Sigmoid colon (tissue), 7 donors: ENCODE data around the gene PILRA. TPM values are rescaled to one million over a fixed set of nuclear protein-coding genes. Genes with fewer than 3 reads are reported as not detected.
"Not testable (repeated sequence)": the region's sequence is repeated elsewhere in the genome, so short reads cannot be mapped to it uniquely, and the experiment has no call there.

Source experiments
- DNase-seq: peaks from one replicate; pipeline ENCODE4 v3.0.0-alpha.2; 2019
- H3K27ac ChIP-seq, 4 donors: fragments of 200-600 bp; sonication (generic); one replicate each; pipeline ENCODE4 v1.5.1; 2016 to 2019; ENCODE audit warnings: mild to moderate bottlenecking in 1 of 4
- H3K27me3 ChIP-seq, 3 donors: fragments of 200-600 bp; sonication (generic); one replicate each; pipeline ENCODE4 v1.5.1; 2019; ENCODE audit warnings: mild to moderate bottlenecking in 1 of 3
- H3K36me3 ChIP-seq, 4 donors: fragments of 200-600 bp; sonication (generic); one replicate each; pipeline ENCODE4 v1.5.1; 2016 to 2019
- H3K4me1 ChIP-seq, 4 donors: fragments of 200-600 bp; sonication (generic); one replicate each; pipeline ENCODE4 v1.5.1; 2017 to 2019
- H3K4me3 ChIP-seq, 4 donors: fragments of 200-600 bp; sonication (generic); one replicate each; pipeline ENCODE4 v1.5.1; 2017 to 2019; ENCODE audit warnings: mild to moderate bottlenecking in 2 of 4, moderate library complexity in 1 of 4
- H3K9me3 ChIP-seq, 4 donors: fragments of 200-600 bp in 3 of 4; sonication (generic) in 3 of 4; one replicate each; pipeline versions ENCODE4 v1.5.1 to v1.6.1; 2013 to 2019
- CTCF ChIP-seq, 4 experiments: fragments of 450-650 bp in 3 of 4; fragments of 200-600 bp in 1 of 4; IDR thresholded peaks; one replicate each; pipeline ENCODE4 v1.5.1; 2016 to 2019; ENCODE audit warnings: antibody characterized with exemption in 4 of 4, mild to moderate bottlenecking in 3 of 4, moderate library complexity in 2 of 4
- EP300 ChIP-seq, 4 donors: sonication (generic); formaldehyde crosslinking; IDR thresholded peaks; one replicate each; pipeline ENCODE4 v1.6.1; 2017; ENCODE audit warnings: antibody characterized with exemption in 4 of 4
- POLR2A ChIP-seq, 2 donors: fragments of 450-650 bp; IDR thresholded peaks; one replicate each; pipeline ENCODE4 v1.6.1; 2016; ENCODE audit warnings: antibody characterized with exemption in 2 of 2, mild to moderate bottlenecking in 2 of 2, moderate library complexity in 2 of 2
- POLR2AphosphoS5 ChIP-seq, 4 donors: sonication (generic); formaldehyde crosslinking; IDR thresholded peaks; one replicate each; pipeline ENCODE4 v1.6.1; 2017; ENCODE audit warnings: antibody characterized with exemption in 4 of 4
- WGBS, 2 donors: extraction: QIAGEN DNeasy Blood & Tissue Kit; methylation state at CpG; one replicate each; pipeline ENCODE4 v1.1.7; 2013; 5-methylcytosine and 5-hydroxymethylcytosine counted together
- intact Hi-C: fragments of 100-400 bp; cut with DNase I; formaldehyde crosslinking; loops from one replicate; pipeline ENCODE4 v1.15.1; 2023
- polyA plus RNA-seq, 3 donors: library from polyadenylated mRNA; stranded (reverse); fragments of 200-250 nt; gene quantifications; one replicate each; pipeline ENCODE4 v1.2.3, GENCODE V29; 2013
- total RNA-seq, 4 donors: library from RNA; depleted of rRNA; stranded (reverse); fragments of >200 nt; gene quantifications; one replicate each; pipeline ENCODE4 v1.1.0, GENCODE V29; 2016
- donor health status: healthy with polysubstance abuse.
- donor health status: Bipolar disorder and iron deficiency.
- donor health status: healthy.

Gene PILRA
- total and polyA plus RNA-seq, 7 donors, result 5.0 to 10.0 (median 5.8) TPM

GRCh38 chr7:100372694-100373093 lies 593 bp upstream of the PILRA start:
- peak overlapping the region; percentile 17 to 50 (median 40) for H3K27ac ChIP-seq
- TF ChIP-seq EP300 (IDR thresholded peaks at IDR 0.05) (no peak), POLR2AphosphoS5 (IDR thresholded peaks at IDR 0.05) (no peak), POLR2A (IDR thresholded peaks at IDR 0.05) (no peak), CTCF (IDR thresholded peaks at IDR 0.05) (no peak)
- 57 to 67% methylated on average over 6 of the region's 6 CpGs for WGBS, 2 donors

GRCh38 chr7:100373870-100374598 lies 747 bp downstream of the PILRA start:
- peak overlapping the region in 2 of 4 donors; percentile 19 to 30 for H3K4me3 ChIP-seq
- H3K36me3 ChIP-seq, intact Hi-C loops, DNase-seq, H3K27me3 ChIP-seq, H3K9me3 ChIP-seq: not testable (repeated sequence)
- peaks cover 0 to 14% (median 4%) of the 10 kb centered on the region in 4 donors for H3K4me1 ChIP-seq
- WGBS, 2 donors, result 71 to 79% methylated on average over 15 of the region's 15 CpGs
- H3K27ac ChIP-seq, result peak overlapping the region in 3 of 4 donors; percentile 17 to 50 (median 42)

More at GRCh38 chr7:100372694-100373093, 593 bp upstream of the PILRA start:
- DNase-seq, result no peak
- Histone ChIP-seq H3K27me3 (no peaks in the 10 kb centered on the region), H3K36me3 (peaks cover 0 to 7% (median 0%) of the 10 kb centered on the region in 4 donors), H3K4me3 (no peak overlapping the region), H3K4me1 (peaks cover 0 to 14% (median 4%) of the 10 kb centered on the region in 4 donors), H3K9me3 (no peaks in the 10 kb centered on the region)
- intact Hi-C loops, result no loop called here

- WGBS, 2 donors, result 69 to 78% methylated on average over 5 of the region's 5 CpGs
- Histone ChIP-seq H3K9me3 (no peaks in the 10 kb centered on the region), H3K4me3 (peak overlapping the region in 1 of 4 donors; percentile 19), H3K27me3 (no peaks in the 10 kb centered on the region), H3K36me3 (no peaks in the 10 kb centered on the region), H3K4me1 (peaks cover 0 to 14% (median 4%) of the 10 kb centered on the region in 4 donors), H3K27ac (no peak overlapping the region)
- intact Hi-C loops, result no loop called here
- TF ChIP-seq POLR2AphosphoS5 (IDR thresholded peaks at IDR 0.05), result no peak
- TF ChIP-seq POLR2A (IDR thresholded peaks at IDR 0.05), result no peak
- no peak for TF ChIP-seq CTCF (IDR thresholded peaks at IDR 0.05)
- no peak for TF ChIP-seq EP300 (IDR thresholded peaks at IDR 0.05)
- DNase-seq, result no peak
Observed at GRCh38 chr7:100374601-100375000, 1.3 kb downstream of the PILRA start.

GRCh38 chr7:100376066-100376465 lies 2.8 kb downstream of the PILRA start:
- H3K36me3 ChIP-seq, result no peaks in the 10 kb centered on the region

More at GRCh38 chr7:100376066-100376465, 2.8 kb downstream of the PILRA start:
- WGBS, 2 donors, result 89 to 93% methylated on average over 3 of the region's 3 CpGs
- Histone ChIP-seq H3K27ac (no peak overlapping the region), H3K27me3 (no peaks in the 10 kb centered on the region), H3K4me3 (no peak overlapping the region), H3K4me1 (peaks cover 0 to 14% (median 4%) of the 10 kb centered on the region in 4 donors), H3K9me3 (no peaks in the 10 kb centered on the region)
- no peak for DNase-seq
- TF ChIP-seq POLR2AphosphoS5 (IDR thresholded peaks at IDR 0.05) (no peak), CTCF (IDR thresholded peaks at IDR 0.05) (no peak), EP300 (IDR thresholded peaks at IDR 0.05) (no peak), POLR2A (IDR thresholded peaks at IDR 0.05) (no peak)
- intact Hi-C loops, result no loop called here
